ENCODE data around the gene NPHP1.

DNA sequence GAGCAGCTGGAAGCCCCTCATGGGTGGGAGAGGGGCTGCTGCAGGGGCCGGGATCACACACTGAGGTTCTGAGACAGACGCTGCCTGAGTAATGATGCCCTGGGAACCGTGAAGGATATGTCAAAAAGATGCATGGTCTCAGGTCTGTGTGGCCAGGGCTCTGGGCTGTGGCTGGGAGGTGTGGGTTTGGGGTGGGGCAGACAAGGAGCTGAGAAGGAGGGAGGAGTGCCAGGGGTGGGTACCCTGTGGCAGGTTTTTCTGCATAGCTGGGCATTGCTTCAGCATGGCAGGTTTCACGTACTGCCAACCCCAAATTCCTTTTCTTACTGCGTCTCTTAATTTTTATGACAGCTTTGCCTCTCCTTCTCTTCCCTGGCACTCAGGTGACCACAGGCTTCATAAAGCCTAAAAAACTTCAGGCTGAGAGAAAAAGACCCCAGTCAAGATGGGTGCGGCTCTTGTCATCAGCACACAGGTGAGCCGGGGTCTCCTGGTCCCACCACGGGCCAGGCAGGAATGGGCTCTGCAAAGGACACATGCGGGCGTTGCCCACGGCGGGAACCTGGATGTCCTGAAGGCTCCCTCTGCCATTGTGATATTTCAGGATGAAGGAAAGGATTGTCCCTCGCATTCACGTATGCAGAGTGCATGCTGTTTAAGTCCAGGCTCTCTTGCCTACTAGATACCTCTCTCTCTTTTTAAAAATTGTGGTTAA, 107.2 kb downstream of the NPHP1 start:
- TF ChIP-seq POLR2A (IDR thresholded peaks at IDR 0.05; ENCODE audit: low read length), result no peak
- no peak for TF ChIP-seq GATA1 (IDR thresholded peaks at IDR 0.05; ENCODE audit: low read depth, low read length)

All from erythroblast (primary cell).